OCI-LY7 (cell line): Measurements from ENCODE around the gene NSMF. TPM values are rescaled to one million over a fixed set of nuclear protein-coding genes. Genes with fewer than 3 reads are reported as not detected.
"Not testable (repeated sequence)": the region's sequence is repeated elsewhere in the genome, so short reads cannot be mapped to it uniquely, and the experiment has no call there.

ENCODE experiments used
- BruUV-seq: library from RNA; stranded (reverse); fragments of 400-500 nt; replicated peaks from 2 replicates; lab custom pipeline; 2021; lab: Mats Ljungman, UMichigan
- CTCF ChIA-PET: fragments of 300-600 bp; sonication (Branson Sonifier 250); formaldehyde crosslinking; loops from one replicate; lab custom pipeline; 2022; ENCODE audit warnings: antibody characterized with exemption; ENCODE audit not compliant: unreplicated experiment; lab: Charles Lee
- POLR2A ChIA-PET: fragments of 300-600 bp; sonication (Branson Sonifier 250); formaldehyde crosslinking; loops from one replicate; lab custom pipeline; 2022; ENCODE audit warnings: antibody characterized with exemption; lab: Charles Lee
- DNase-seq: peaks from one replicate; pipeline ENCODE4 v3.0.0-alpha.2; 2015; ENCODE audit warnings: low spot score
- H2AFZ ChIP-seq: fragments of 200-600 bp; sonication (generic), shearing (Covaris generic); 2 replicates; pipeline ENCODE4 v1.6.1; 2014; ENCODE audit warnings: mild to moderate bottlenecking, antibody characterized with exemption, low read length, moderate library complexity
- H3K27ac ChIP-seq: fragments of 200-600 bp; sonication (generic); 2 replicates; pipeline ENCODE4 v1.5.1; 2014; ENCODE audit warnings: mixed run types, low read depth, mild to moderate bottlenecking, moderate library complexity, low read length, inconsistent platforms; ENCODE audit not compliant: poor library complexity, severe bottlenecking
- H3K36me3 ChIP-seq: fragments of 200-600 bp; sonication (generic); 2 replicates; pipeline ENCODE4 v1.6.1; 2014; ENCODE audit warnings: mild to moderate bottlenecking, antibody characterized with exemption, low read length, moderate library complexity, mixed read lengths; ENCODE audit not compliant: insufficient read depth
- H3K4me1 ChIP-seq: fragments of 200-600 bp; sonication (generic); 2 replicates; pipeline ENCODE4 v1.5.1; 2014; ENCODE audit warnings: mild to moderate bottlenecking, low read length; ENCODE audit not compliant: insufficient read depth, poor library complexity, severe bottlenecking
- H3K4me2 ChIP-seq: fragments of 200-600 bp; sonication (generic); 2 replicates; pipeline ENCODE4 v1.6.1; 2014; ENCODE audit warnings: mild to moderate bottlenecking, low read length
- H3K4me3 ChIP-seq: fragments of 200-600 bp; sonication (generic); 2 replicates; pipeline ENCODE4 v1.5.1; 2014; ENCODE audit warnings: mild to moderate bottlenecking, low read depth, low read length; ENCODE audit not compliant: poor library complexity, severe bottlenecking
- H3K79me2 ChIP-seq: fragments of 200-600 bp; sonication (generic); 2 replicates; pipeline ENCODE4 v1.6.1; 2016; ENCODE audit warnings: low read depth, mild to moderate bottlenecking, low read length, moderate library complexity, mixed read lengths; ENCODE audit not compliant: insufficient read depth
- H3K9me2 ChIP-seq: fragments of 200-600 bp; sonication (generic); 2 replicates; pipeline ENCODE4 v1.6.1; 2016; ENCODE audit warnings: mild to moderate bottlenecking, low read length, mixed read lengths; ENCODE audit not compliant: insufficient read depth
- H3K9me3 ChIP-seq: fragments of 200-600 bp; sonication (generic); 2 replicates; pipeline ENCODE4 v1.6.1; 2014; ENCODE audit warnings: mild to moderate bottlenecking, mixed run types, low read length, mixed read lengths
- H4K20me1 ChIP-seq: fragments of 200-600 bp; sonication (generic); 2 replicates; pipeline ENCODE4 v1.6.1; 2014; ENCODE audit warnings: mild to moderate bottlenecking, antibody characterized with exemption, low read length, moderate library complexity, mixed read lengths; ENCODE audit not compliant: insufficient read depth
- CTCF ChIP-seq: fragments of 200-600 bp; sonication (generic); conservative IDR thresholded peaks from 2 replicates; pipeline ENCODE4 v1.5.1; 2014; ENCODE audit warnings: mild to moderate bottlenecking, antibody characterized with exemption, low read length, moderate library complexity, mixed read lengths
- EZH2phosphoT487 ChIP-seq: fragments of 200-600 bp; sonication (generic); IDR thresholded peaks from 2 replicates; pipeline ENCODE4 v1.6.1; 2018; ENCODE audit warnings: low read depth, borderline replicate concordance, mild to moderate bottlenecking, mixed run types, antibody characterized with exemption, low read length, moderate library complexity, mixed read lengths
- intact Hi-C: fragments of 100-400 bp; cut with micrococcal nuclease; formaldehyde crosslinking; loops from one replicate; pipeline ENCODE4 v1.10.0; 2022; ENCODE audit not compliant: unreplicated experiment
- total RNA-seq, 2 experiments: library from RNA; depleted of rRNA in 1 of 2; stranded (reverse); fragments of >200 nt in 1 of 2; shearing (Covaris generic) in 1 of 2; gene quantifications; 2 replicates each; pipeline ENCODE4 v1.2.3, GENCODE V29; 2014 to 2022

NSMF gene
- total RNA-seq, 2 experiments from 2014 or later, result 20.3 to 29.8 TPM

GRCh38 chr9:137452761-137453642, 6.1 kb downstream of the NSMF start:
- no peak overlapping the region for H3K27ac ChIP-seq
- no peak for DNase-seq
- no TSS peak for BruUV-seq
- H3K79me2 ChIP-seq, result no peaks in the 10 kb centered on the region
- no peaks in the 10 kb centered on the region for H3K9me2 ChIP-seq
- H3K4me3 ChIP-seq, result no peak overlapping the region
- peaks cover 25% of the 10 kb centered on the region for H3K4me1 ChIP-seq
- H2AFZ ChIP-seq, result no peak overlapping the region
- H3K9me3 ChIP-seq, result no peaks in the 10 kb centered on the region
- ChIA-PET POLR2A (no interaction called here), CTCF (no interaction called here)
- H4K20me1 ChIP-seq, result no peaks in the 10 kb centered on the region
- intact Hi-C loops, result no loop called here
- H3K36me3 ChIP-seq, result peaks cover 17% of the 10 kb centered on the region; the same call in 1 of the 2 replicates
- no peak overlapping the region for H3K4me2 ChIP-seq
- no peak for TF ChIP-seq CTCF
- TF ChIP-seq EZH2phosphoT487, result no peak

GRCh38 chr9:137452006-137452760, 7.0 kb downstream of the NSMF start:
- intact Hi-C loops, result no loop called here
- H3K4me1 ChIP-seq, result peaks cover 25% of the 10 kb centered on the region
- DNase-seq, result no peak
- no peaks in the 10 kb centered on the region for H3K9me2 ChIP-seq
- no peak overlapping the region for H2AFZ ChIP-seq
- H3K4me3 ChIP-seq, result no peak overlapping the region
- no peaks in the 10 kb centered on the region for H4K20me1 ChIP-seq
- H3K9me3 ChIP-seq, result no peaks in the 10 kb centered on the region
- H3K79me2 ChIP-seq, result no peaks in the 10 kb centered on the region
- no TSS peak for BruUV-seq
- no peak overlapping the region for H3K27ac ChIP-seq
- H3K4me2 ChIP-seq, result no peak overlapping the region
- ChIA-PET CTCF (no interaction called here), POLR2A (no interaction called here)
- peaks cover 17% of the 10 kb centered on the region; the same call in 1 of the 2 replicates for H3K36me3 ChIP-seq
- TF ChIP-seq EZH2phosphoT487, result no peak
- no peak for TF ChIP-seq CTCF

GRCh38 chr9:137451264-137452005, 7.7 kb downstream of the NSMF start:
- H2AFZ ChIP-seq, BruUV-seq, H3K27ac ChIP-seq, intact Hi-C loops, H3K9me2 ChIP-seq, CTCF ChIA-PET, H3K4me2 ChIP-seq, POLR2A ChIA-PET, H4K20me1 ChIP-seq, DNase-seq, H3K9me3 ChIP-seq, H3K4me3 ChIP-seq, H3K79me2 ChIP-seq: not testable (repeated sequence)
- Histone ChIP-seq H3K36me3 (peaks cover 17% of the 10 kb centered on the region; the same call in 1 of the 2 replicates), H3K4me1 (peaks cover 25% of the 10 kb centered on the region)

GRCh38 chr9:137450539-137451222, 8.5 kb downstream of the NSMF start:
- BruUV-seq, H3K9me3 ChIP-seq, CTCF ChIA-PET, H3K4me2 ChIP-seq, intact Hi-C loops, H3K9me2 ChIP-seq, H3K4me3 ChIP-seq, H3K27ac ChIP-seq, H3K79me2 ChIP-seq, H2AFZ ChIP-seq, H4K20me1 ChIP-seq, POLR2A ChIA-PET: not testable (repeated sequence)
- Histone ChIP-seq H3K4me1 (peaks cover 25% of the 10 kb centered on the region), H3K36me3 (peaks cover 17% of the 10 kb centered on the region; the same call in 1 of the 2 replicates)
- DNase-seq, result peak; percentile 35
